ENCODE measurements around the gene TTLL11. TPM values are rescaled to one million over a fixed set of nuclear protein-coding genes. Genes with fewer than 3 reads are reported as not detected.
A peak's percentile ranks its signal among the peaks of the same experiment; 100 is the strongest.

TTLL11 gene
- total and polyA plus RNA-seq, 8 donors, result 3.4 to 7.5 (median 5.5) TPM

DNA sequence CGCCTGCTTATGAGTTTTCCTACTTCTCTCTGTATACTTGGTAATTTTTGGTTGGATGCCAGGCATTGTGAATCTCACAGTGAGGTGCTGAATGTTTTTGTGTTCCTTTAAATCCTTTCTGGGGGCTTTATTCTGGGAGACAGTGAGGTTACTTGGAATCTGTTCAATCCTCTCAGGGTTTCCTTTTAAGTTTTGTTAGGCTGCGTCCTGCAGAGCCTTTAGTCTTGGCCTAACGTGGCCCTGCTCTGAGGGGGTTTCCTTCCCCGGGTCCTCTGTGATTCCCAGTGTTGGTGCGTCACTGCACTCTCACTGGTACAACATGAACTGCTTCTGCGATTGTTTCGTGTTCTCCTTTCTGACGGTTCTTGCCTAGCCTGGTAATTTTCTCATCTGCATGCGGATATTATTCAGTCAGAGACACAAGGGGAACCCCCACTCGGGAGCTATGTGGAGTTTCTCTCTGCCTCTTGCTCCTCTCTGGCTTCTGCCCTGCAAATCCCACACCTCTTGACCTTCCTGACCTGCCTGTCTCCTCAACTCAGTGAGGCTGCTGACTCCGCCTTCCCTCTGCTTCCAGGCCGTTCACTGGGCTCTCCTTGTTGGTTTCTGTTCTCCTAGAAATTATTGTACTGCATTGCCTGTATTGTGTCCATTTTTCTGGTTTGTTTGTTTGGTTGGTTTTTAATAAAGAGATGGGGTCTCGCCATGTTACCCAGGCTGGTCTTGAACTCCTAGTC is 313.6 kb downstream of the TTLL11 start:
- DNase-seq (peak in 1 of 6 donors; percentile 6), FAIRE-seq (no peak), ATAC-seq (no peak)
- Histone ChIP-seq H3K4me1 (no peaks in the 10 kb centered on the region), H3K27ac (no peak overlapping the region), H3K9me3 (no peaks in the 10 kb centered on the region), H3K27me3 (no peaks in the 10 kb centered on the region), H3K36me3 (peaks cover 0 to 38% (median 13%) of the 10 kb centered on the region in 3 donors), H3K4me3 (no peak overlapping the region)
- 88 to 94% methylated on average over 13 of the region's 13 CpGs for WGBS, 2 donors
- TF ChIP-seq CTCF (IDR thresholded peaks at IDR 0.05), result no peak
- intact Hi-C loops (cut with DNase I), result no loop called here

- Histone ChIP-seq H3K36me3 (peaks cover 0 to 44% (median 13%) of the 10 kb centered on the region in 3 donors), H3K4me3 (no peak overlapping the region), H3K9me3 (no peaks in the 10 kb centered on the region), H3K4me1 (no peaks in the 10 kb centered on the region), H3K27me3 (no peaks in the 10 kb centered on the region), H3K27ac (no peak overlapping the region)
- DNase-seq, result no peak
- FAIRE-seq, result peak; percentile 45
- ATAC-seq, result no peak
- TF ChIP-seq CTCF (IDR thresholded peaks at IDR 0.05), result no peak
- intact Hi-C loops (cut with DNase I), result no loop called here
- WGBS, 2 donors, result 94 to 98% methylated on average over 4 of the region's 4 CpGs
These were observed 314.6 kb downstream of the TTLL11 start for GRCh38 chr9:121778252-121779225.

DNA sequence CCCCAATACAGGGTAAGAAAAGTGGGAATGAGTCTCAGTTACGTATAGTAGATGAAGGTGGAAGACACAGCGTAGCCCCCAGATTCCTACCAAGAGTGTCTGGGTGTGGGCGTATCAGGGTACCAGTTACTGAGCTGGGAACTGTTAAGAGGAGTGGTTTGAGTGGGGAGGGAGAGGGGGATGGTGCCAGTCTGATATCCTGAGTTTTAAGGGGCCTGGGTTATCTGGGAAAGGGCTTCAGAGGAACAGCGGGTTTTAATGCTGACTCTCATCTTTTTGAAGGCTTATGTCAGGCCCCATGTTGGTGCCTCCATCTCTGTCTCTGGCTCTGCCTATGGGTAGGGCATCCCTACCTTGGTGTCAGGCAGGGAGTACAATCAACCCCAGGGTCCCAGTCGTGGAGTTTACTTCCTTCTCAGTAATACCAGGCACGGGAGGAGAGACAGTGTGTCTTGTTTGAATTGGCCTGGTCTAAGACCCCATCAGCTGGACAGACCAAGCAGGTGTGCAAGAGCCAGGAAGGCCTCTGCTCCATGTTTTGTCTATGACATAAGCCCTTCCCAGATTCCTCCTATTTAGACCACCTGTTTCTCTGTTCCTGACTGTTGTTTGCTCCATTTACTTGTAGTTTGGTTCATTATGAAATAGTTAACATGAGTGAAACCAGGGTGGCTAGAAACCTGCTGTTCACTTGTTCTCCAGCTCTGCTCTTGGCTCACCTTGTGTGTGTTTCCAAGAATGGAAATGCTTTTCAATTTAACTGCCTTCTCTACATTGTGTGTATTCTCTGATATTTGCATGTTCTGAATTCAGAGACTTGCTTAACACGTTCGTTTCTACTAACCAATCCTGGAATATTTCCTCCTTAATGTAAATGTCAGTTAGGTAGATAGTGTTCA is 316.1 kb downstream of the TTLL11 start:
- ATAC-seq, result no peak
- WGBS, 2 donors, result 92 to 94% methylated on average over 8 of the region's 8 CpGs
- no peak for TF ChIP-seq CTCF (IDR thresholded peaks at IDR 0.05)
- Histone ChIP-seq H3K36me3 (peaks cover 3 to 50% (median 14%) of the 10 kb centered on the region in 3 donors), H3K4me3 (no peak overlapping the region), H3K27ac (no peak overlapping the region), H3K27me3 (no peaks in the 10 kb centered on the region), H3K9me3 (no peaks in the 10 kb centered on the region), H3K4me1 (no peaks in the 10 kb centered on the region)
- DNase-seq, result no peak
- FAIRE-seq, result no peak
- intact Hi-C loops (cut with DNase I), result no loop called here

DNA sequence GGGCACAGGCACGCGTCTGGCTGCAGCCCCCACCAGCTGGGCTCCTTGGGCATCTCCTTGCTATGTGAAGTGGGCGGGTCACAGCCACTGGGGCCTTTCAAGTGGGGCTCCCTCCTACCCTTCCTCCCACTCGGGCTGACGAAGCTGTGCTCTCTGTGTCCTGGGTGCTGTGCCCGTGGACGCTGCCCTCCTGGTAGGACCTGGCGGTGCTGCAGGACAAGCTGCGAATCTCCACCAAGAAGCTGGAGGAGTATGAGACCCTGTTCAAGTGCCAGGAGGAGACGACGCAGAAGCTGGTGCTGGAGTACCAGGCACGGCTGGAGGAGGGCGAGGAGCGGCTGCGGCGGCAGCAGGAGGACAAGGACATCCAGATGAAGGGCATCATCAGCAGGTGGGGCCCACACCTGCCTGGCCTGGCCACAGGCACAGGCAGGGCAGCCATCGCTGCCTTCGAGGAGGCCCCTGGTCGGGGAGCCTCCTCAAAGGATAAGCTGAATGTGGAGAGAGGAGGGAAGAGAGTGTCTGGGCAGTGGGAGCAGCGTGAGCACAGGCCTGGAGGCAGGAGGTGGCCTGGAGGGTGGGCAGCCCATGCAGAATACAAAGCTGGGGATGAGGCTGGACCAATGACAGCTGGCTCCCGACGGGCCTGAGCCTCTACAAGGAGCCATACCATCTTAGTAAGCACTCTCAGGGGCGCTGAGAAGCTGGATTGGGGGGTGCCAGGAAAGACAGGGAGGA is 316.9 kb downstream of the TTLL11 start:
- 96 to 97% methylated on average over 23 of the region's 23 CpGs for WGBS, 2 donors
- TF ChIP-seq CTCF (IDR thresholded peaks at IDR 0.05), result no peak
- Histone ChIP-seq H3K4me3 (no peak overlapping the region), H3K27me3 (no peaks in the 10 kb centered on the region), H3K36me3 (peaks cover 3 to 43% (median 6%) of the 10 kb centered on the region in 3 donors), H3K27ac (no peak overlapping the region), H3K9me3 (no peaks in the 10 kb centered on the region), H3K4me1 (no peaks in the 10 kb centered on the region)
- FAIRE-seq (no peak), DNase-seq (peak in 3 of 6 donors; percentile 4 to 52 (median 18)), ATAC-seq (no peak)
- intact Hi-C loops (cut with DNase I), result no loop called here

Measured in pancreas (tissue), 10 donors.